Fibroblast of villous mesenchyme (primary cell): ENCODE results near the gene EIF4G3. TPM values are rescaled to one million over a fixed set of nuclear protein-coding genes. Genes with fewer than 3 reads are reported as not detected.
"Not testable (repeated sequence)": the region's sequence is repeated elsewhere in the genome, so short reads cannot be mapped to it uniquely, and the experiment has no call there.

Experiments
- DNase-seq: peaks from one replicate; pipeline ENCODE4 v3.0.0-alpha.2; 2010; ENCODE audit warnings: low read depth
- H3K4me3 ChIP-seq: 2 replicates; pipeline ENCODE4 v1.5.1; 2011; ENCODE audit warnings: low read depth, mild to moderate bottlenecking, low read length
- total RNA-seq: library from RNA; depleted of rRNA; stranded (reverse); fragments of >200 nt; gene quantifications from 2 replicates; pipeline ENCODE4 v1.2.3, GENCODE V29; 2012
- TF ChIP-seq, protein P1 (sequence below): IDR thresholded peaks from 2 replicates; pipeline ENCODE4 v1.5.1; 2012; ENCODE audit warnings: low read depth, mild to moderate bottlenecking, low read length; ENCODE audit not compliant: insufficient read depth

The EIF4G3 gene
- total RNA-seq, 1 donor, result 66.5 TPM

DNA sequence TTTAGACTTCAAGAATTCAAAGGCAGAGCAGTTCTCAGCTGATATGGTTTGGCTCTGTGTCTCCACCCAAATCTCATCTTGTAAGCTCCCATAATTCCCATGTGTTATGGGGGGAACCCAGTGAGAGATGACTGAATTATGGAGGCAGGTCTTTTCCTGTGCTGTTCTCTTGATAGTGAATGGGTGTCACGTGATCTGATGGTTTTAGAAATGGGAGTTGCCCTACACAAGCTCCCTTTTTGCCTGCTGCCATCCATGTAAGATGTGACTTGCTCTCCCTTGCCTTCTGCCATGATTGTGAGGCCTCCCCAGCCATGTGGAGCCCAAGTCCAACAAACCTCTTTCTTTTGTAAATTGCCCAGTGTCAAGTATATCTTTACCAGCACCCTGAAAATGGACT lies 146.5 kb downstream of the EIF4G3 start:
- H3K4me3 ChIP-seq, result no peak overlapping the region
- DNase-seq, result no peak
- TF ChIP-seq, protein P1, sequence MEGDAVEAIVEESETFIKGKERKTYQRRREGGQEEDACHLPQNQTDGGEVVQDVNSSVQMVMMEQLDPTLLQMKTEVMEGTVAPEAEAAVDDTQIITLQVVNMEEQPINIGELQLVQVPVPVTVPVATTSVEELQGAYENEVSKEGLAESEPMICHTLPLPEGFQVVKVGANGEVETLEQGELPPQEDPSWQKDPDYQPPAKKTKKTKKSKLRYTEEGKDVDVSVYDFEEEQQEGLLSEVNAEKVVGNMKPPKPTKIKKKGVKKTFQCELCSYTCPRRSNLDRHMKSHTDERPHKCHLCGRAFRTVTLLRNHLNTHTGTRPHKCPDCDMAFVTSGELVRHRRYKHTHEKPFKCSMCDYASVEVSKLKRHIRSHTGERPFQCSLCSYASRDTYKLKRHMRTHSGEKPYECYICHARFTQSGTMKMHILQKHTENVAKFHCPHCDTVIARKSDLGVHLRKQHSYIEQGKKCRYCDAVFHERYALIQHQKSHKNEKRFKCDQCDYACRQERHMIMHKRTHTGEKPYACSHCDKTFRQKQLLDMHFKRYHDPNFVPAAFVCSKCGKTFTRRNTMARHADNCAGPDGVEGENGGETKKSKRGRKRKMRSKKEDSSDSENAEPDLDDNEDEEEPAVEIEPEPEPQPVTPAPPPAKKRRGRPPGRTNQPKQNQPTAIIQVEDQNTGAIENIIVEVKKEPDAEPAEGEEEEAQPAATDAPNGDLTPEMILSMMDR, result no peak

DNA sequence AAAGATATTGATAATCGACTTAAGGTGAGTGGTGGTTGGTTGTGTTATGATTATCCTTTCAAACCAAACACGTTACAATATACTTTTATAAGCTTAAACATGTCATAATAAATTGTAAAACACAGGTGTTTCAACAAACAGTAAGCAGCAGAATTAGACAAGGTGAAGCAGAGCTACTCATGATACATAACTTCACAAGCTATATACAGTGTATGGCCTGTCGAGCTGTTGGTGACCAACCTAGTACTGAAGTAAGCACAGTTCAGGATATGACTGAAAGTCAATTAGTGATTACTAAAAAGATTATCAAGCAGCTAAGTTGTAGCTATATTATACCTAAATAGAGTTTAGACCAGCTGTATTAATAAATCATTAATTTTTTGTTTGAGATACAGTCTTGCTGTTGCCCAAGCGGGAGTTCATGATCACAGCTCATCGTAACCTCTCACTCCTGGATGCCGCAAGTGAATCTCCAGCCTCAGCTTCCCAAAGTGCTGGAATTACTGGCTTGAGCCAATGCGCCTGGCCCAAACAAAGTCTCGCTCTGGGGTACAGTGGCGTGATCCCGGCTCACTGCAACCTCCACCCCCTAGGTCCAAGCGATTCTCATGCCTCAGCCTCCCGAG lies 148.1 kb downstream of the EIF4G3 start:
- TF ChIP-seq, protein P1, result no peak
- H3K4me3 ChIP-seq, result no peak overlapping the region
- DNase-seq, result no peak

GRCh38 chr1:21027805-21028204 lies 148.9 kb downstream of the EIF4G3 start:
- DNase-seq, result peak; percentile 31
- H3K4me3 ChIP-seq, result no peak overlapping the region
- TF ChIP-seq, protein P1, result no peak

DNA sequence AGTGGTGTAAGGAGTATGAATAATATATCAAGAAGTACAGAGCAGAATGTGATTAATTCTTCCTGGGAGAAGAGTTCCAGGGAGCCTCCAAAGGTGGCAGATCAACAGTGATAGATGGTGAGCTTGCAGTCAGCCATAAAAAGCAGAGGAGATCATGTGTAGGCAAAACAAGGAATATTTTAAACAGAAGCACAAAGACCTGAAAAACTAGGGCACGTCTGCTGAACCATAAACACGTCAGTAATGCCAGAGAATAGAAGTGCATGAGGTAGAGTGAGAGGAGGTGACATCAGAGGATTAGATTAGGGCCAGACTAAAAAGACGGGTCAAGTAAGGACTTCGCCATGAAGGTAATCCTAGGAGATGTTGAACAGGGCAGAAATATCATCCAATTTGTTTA lies 151.8 kb downstream of the EIF4G3 start:
- TF ChIP-seq, protein P1, result no peak
- peak; percentile 65 for DNase-seq
- H3K4me3 ChIP-seq, result no peak overlapping the region

DNA sequence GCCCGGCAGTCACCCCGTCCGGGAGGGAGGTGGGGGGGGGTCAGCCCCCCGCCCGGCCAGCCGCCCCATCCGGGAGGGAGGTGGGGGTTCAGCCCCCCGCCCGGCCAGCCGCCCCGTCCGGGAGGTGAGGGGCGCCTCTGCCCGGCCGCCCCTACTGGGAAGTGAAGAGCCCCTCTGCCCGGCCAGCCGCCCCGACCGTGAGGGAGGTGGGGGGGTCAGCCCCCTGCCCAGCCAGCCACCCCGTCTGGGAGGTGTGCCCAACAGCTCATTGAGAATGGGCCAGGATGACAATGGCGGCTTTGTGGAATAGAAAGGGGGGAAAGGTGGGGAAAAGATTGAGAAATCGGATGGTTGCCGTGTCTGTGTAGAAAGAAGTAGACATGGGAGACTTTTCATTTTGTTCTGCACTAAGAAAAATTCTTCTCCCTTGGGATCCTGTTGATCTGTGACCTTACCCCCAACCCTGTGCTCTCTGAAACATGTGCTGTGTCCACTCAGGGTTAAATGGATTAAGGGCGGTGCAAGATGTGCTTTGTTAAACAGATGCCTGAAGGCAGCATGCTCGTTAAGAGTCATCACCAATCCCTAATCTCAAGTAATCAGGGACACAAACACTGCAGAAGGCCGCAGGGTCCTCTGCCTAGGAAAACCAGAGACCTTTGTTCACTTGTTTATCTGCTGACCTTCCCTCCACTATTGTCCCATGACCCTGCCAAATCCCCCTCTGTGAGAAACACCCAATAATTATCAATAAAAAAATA lies 152.4 kb downstream of the EIF4G3 start:
- not testable (repeated sequence) for H3K4me3 ChIP-seq, DNase-seq

- TF ChIP-seq, protein P1, result no peak
- DNase-seq, result peak; percentile 99
- peak overlapping the region; percentile 14 for H3K4me3 ChIP-seq
Observed at GRCh38 chr1:21022279-21023040, 154.2 kb downstream of the EIF4G3 start.

GRCh38 chr1:21021311-21021710 lies 155.4 kb downstream of the EIF4G3 start:
- DNase-seq, result no peak
- H3K4me3 ChIP-seq, result no peak overlapping the region
- TF ChIP-seq, protein P1, result no peak
